HepG2 (cell line): ENCODE results near the gene ABHD2.

Source experiments
- GABPB1 ChIP-seq: IDR thresholded peaks from 2 replicates; pipeline ENCODE4 v1.6.1; 2016; ENCODE audit warnings: mild to moderate bottlenecking, missing genetic modification reagents, moderate library complexity, missing compliant biosample characterization
- SIN3B ChIP-seq: fragments of 150-350 bp; IDR thresholded peaks from 2 replicates; pipeline ENCODE4 v1.6.1; 2014; ENCODE audit warnings: low read length
- ZBTB8A ChIP-seq: sonication (generic); formaldehyde crosslinking; IDR thresholded peaks from 2 replicates; pipeline ENCODE4 v1.4.0; 2020; ENCODE audit warnings: mild to moderate bottlenecking, low read depth, missing genetic modification reagents, borderline replicate concordance
- ZNF232 ChIP-seq: sonication (generic); formaldehyde crosslinking; IDR thresholded peaks from 2 replicates; pipeline ENCODE4 v1.4.0; 2020; ENCODE audit warnings: missing genetic modification reagents, borderline replicate concordance
- ZNF652 ChIP-seq: IDR thresholded peaks from 2 replicates; pipeline ENCODE4 v1.6.1; 2016; ENCODE audit warnings: low read depth, borderline replicate concordance
- ZNF737 ChIP-seq: sonication (generic); formaldehyde crosslinking; IDR thresholded peaks from 2 replicates; pipeline ENCODE4 v1.5.0; 2020; ENCODE audit warnings: missing genetic modification reagents, mild to moderate bottlenecking, borderline replicate concordance
- ZNF790 ChIP-seq: sonication (generic); formaldehyde crosslinking; IDR thresholded peaks from 2 replicates; pipeline ENCODE4 v1.8.0; 2022; ENCODE audit warnings: missing genetic modification reagents, mild to moderate bottlenecking, borderline replicate concordance
- ZSCAN20 ChIP-seq: sonication (generic); formaldehyde crosslinking; IDR thresholded peaks from 2 replicates; pipeline ENCODE4 v1.4.0; 2020; ENCODE audit warnings: missing genetic modification reagents, mild to moderate bottlenecking, borderline replicate concordance
- TF ChIP-seq, protein P1 (sequence below): sonication (generic); formaldehyde crosslinking; IDR thresholded peaks from 2 replicates; pipeline ENCODE4 v1.5.1; 2020; ENCODE audit warnings: mild to moderate bottlenecking, missing genetic modification reagents, moderate library complexity
- TF ChIP-seq, protein P2 (sequence below): sonication (generic); formaldehyde crosslinking; IDR thresholded peaks from 2 replicates; pipeline ENCODE4 v1.8.0; 2022; ENCODE audit warnings: mild to moderate bottlenecking, missing genetic modification reagents
- TF ChIP-seq, protein P3 (sequence below): sonication (generic); formaldehyde crosslinking; IDR thresholded peaks from 2 replicates; pipeline ENCODE4 v1.5.0; 2020; ENCODE audit warnings: mild to moderate bottlenecking, missing genetic modification reagents, moderate library complexity

DNA sequence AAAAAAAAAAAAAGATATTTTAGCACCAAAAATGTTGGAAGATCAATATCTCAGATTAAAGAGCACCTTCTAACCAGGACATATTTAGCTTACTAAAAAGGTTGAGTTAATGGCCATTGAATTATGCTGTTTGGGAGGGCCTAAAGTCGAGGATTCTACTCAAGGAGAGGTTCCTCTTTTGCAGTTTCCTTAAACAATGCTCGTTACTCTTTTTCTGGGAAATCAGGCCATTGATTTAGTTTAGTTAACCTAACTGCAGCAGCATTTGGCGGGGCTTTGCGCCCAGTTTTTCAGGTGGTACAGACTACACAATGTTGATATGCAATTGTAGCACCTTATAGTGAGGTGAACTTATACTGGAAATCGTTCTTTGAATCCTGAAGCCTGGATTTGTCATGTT, 6.8 kb downstream of the ABHD2 start:
- TF ChIP-seq ZSCAN20 (CRISPR knock-in tag) = no peak
- no peak for TF ChIP-seq SIN3B
- TF ChIP-seq, protein P1, sequence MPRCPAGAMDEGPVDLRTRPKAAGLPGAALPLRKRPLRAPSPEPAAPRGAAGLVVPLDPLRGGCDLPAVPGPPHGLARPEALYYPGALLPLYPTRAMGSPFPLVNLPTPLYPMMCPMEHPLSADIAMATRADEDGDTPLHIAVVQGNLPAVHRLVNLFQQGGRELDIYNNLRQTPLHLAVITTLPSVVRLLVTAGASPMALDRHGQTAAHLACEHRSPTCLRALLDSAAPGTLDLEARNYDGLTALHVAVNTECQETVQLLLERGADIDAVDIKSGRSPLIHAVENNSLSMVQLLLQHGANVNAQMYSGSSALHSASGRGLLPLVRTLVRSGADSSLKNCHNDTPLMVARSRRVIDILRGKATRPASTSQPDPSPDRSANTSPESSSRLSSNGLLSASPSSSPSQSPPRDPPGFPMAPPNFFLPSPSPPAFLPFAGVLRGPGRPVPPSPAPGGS (CRISPR knock-in tag) = no peak
- TF ChIP-seq ZBTB8A (CRISPR knock-in tag) = no peak
- TF ChIP-seq ZNF737 (CRISPR knock-in tag) = no peak
- TF ChIP-seq, protein P2, sequence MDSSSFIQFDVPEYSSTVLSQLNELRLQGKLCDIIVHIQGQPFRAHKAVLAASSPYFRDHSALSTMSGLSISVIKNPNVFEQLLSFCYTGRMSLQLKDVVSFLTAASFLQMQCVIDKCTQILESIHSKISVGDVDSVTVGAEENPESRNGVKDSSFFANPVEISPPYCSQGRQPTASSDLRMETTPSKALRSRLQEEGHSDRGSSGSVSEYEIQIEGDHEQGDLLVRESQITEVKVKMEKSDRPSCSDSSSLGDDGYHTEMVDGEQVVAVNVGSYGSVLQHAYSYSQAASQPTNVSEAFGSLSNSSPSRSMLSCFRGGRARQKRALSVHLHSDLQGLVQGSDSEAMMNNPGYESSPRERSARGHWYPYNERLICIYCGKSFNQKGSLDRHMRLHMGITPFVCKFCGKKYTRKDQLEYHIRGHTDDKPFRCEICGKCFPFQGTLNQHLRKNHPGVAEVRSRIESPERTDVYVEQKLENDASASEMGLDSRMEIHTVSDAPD (CRISPR knock-in tag) = no peak
- TF ChIP-seq, protein P3, sequence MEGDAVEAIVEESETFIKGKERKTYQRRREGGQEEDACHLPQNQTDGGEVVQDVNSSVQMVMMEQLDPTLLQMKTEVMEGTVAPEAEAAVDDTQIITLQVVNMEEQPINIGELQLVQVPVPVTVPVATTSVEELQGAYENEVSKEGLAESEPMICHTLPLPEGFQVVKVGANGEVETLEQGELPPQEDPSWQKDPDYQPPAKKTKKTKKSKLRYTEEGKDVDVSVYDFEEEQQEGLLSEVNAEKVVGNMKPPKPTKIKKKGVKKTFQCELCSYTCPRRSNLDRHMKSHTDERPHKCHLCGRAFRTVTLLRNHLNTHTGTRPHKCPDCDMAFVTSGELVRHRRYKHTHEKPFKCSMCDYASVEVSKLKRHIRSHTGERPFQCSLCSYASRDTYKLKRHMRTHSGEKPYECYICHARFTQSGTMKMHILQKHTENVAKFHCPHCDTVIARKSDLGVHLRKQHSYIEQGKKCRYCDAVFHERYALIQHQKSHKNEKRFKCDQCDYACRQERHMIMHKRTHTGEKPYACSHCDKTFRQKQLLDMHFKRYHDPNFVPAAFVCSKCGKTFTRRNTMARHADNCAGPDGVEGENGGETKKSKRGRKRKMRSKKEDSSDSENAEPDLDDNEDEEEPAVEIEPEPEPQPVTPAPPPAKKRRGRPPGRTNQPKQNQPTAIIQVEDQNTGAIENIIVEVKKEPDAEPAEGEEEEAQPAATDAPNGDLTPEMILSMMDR = no peak
- TF ChIP-seq ZNF652 = no peak
- TF ChIP-seq GABPB1 (CRISPR knock-in tag) = no peak
- no peak for TF ChIP-seq ZNF790 (CRISPR knock-in tag)
- no peak for TF ChIP-seq ZNF232 (CRISPR knock-in tag)
